Psoas muscle (tissue), 8 donors: Measurements from ENCODE around the gene DCBLD2. TPM values are rescaled to one million over a fixed set of nuclear protein-coding genes. Genes with fewer than 3 reads are reported as not detected.

ENCODE experiments used
- ATAC-seq, 4 donors: fragments of 200-7000 bp; cut with Tn5 transposase; one replicate each; pipeline ENCODE4 v1.9.1; 2020; ENCODE audit warnings: moderate library complexity in 3 of 4, mild to moderate bottlenecking in 2 of 4
- DNase-seq, 2 donors: peaks; one replicate each; pipeline ENCODE4 v3.0.0-alpha.2; 2020
- H3K27ac ChIP-seq: fragments of 200-600 bp; one replicate; pipeline ENCODE4 v1.8.0; 2022
- H3K27me3 ChIP-seq, 3 donors: fragments of 200-600 bp in 1 of 3; one replicate each; pipeline versions ENCODE4 v1.6.1 to v1.8.0; 2013 to 2022; ENCODE audit warnings: low read length in 2 of 3, mild to moderate bottlenecking in 2 of 3, moderate library complexity in 1 of 3; ENCODE audit not compliant: insufficient read depth in 3 of 3
- H3K36me3 ChIP-seq, 2 donors: fragments of 200-600 bp in 1 of 2; one replicate each; pipeline versions ENCODE4 v1.6.1 to v1.8.0; 2013 to 2022; ENCODE audit warnings: low read depth in 1 of 2, mild to moderate bottlenecking in 1 of 2, moderate library complexity in 1 of 2; ENCODE audit not compliant: insufficient read depth in 1 of 2
- H3K4me1 ChIP-seq: fragments of 200-600 bp; one replicate; pipeline ENCODE4 v1.8.0; 2022
- H3K4me3 ChIP-seq: fragments of 200-600 bp; one replicate; pipeline ENCODE4 v1.8.0; 2022; ENCODE audit warnings: mild to moderate bottlenecking
- H3K9me3 ChIP-seq: fragments of 200-600 bp; one replicate; pipeline ENCODE4 v1.8.0; 2022
- WGBS, 3 donors: extraction: QIAGEN DNeasy Blood & Tissue Kit; methylation state at CpG; one replicate each; pipeline versions ENCODE4 v1.1.6 to v1.1.7; 2013; 5-methylcytosine and 5-hydroxymethylcytosine counted together
- intact Hi-C, 2 donors: fragments of 100-400 bp; cut with DNase I; formaldehyde crosslinking; loops; one replicate each; pipeline versions ENCODE4 v1.11.0 to v1.14.2; 2022
- polyA plus RNA-seq, 3 donors: library from polyadenylated mRNA; stranded (reverse); fragments of 200-250 nt; gene quantifications; one replicate each; pipeline ENCODE4 v1.2.3, GENCODE V29; 2013
- total RNA-seq, 4 donors: library from RNA; stranded (reverse); fragmentation: NEBNext Ultra II Directional in 2 of 4; extraction: Animal tissue kit (Norgen Biotek cat#: 25700) in 2 of 4; gene quantifications; one replicate each; pipeline versions ENCODE4 v1.2.1 to v1.2.4, GENCODE V29; 2021 to 2023
- TF ChIP-seq, protein P1 (sequence below): fragments of 200-600 bp; IDR thresholded peaks from one replicate; pipeline ENCODE4 v1.8.0; 2022; ENCODE audit warnings: antibody characterized with exemption
- donor health status: healthy with polysubstance abuse.
- donor health status: DM: no; HTN: no; CAD: no; lungs with moderate emphysema.
- donor health status: Bipolar disorder and iron deficiency.
- donor health status: healthy.
- donor health status: DM: yes; HTN: yes; CAD: no.
- donor health status: DM: no; HTN: no; CAD: no.
- donor health status: DM: no; HTN: no; CAD: no.
- donor health status: DM: yes; HTN: yes; CAD: no.

DCBLD2 gene
- total and polyA plus RNA-seq, 7 donors: 2.9 to 13.9 (median 5.3) TPM

DNA sequence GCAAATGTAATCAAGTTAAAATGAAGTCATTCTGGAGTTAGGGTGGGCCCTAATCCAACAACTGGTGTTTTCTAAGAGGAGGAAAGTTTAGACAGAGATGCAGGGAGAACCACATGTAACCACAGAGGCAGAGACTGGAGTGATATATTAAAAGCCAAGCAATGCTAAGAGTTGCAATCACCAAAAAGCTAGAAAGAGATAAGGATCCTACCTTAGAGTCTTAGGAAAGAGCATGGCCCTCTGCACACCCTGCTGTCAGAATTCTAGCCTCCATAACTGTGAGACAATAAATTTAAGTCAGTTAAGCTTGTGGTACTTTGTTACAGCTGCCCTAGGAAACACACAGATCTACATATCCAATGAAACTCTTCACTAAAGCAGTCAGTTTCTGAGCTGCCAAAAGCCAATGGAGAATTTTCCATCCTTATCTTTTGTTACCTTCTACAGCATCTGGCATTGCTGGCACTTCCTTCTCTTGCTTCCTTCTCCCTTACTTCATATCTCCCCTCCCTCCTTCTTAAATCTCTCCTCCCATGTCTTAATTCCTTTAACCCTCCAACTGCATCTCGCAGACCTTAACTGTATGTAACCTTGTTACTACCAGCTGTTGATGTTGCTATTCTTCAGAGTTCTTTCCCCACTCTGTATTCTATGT is 11.2 kb downstream of the DCBLD2 start:
- Histone ChIP-seq H3K4me3 (no peak overlapping the region), H3K36me3 (no peaks in the 10 kb centered on the region), H3K27me3 (no peaks in the 10 kb centered on the region), H3K9me3 (no peaks in the 10 kb centered on the region), H3K27ac (no peak overlapping the region), H3K4me1 (peaks cover 24% of the 10 kb centered on the region)
- ATAC-seq (no peak), DNase-seq (no peak)
- intact Hi-C loops: loop anchor here in 1 of 2 donors (10.0 kb wide), 1 partner anchor 296 kb away; the partner anchor contains the start of gene CPOX
- TF ChIP-seq, protein P1, sequence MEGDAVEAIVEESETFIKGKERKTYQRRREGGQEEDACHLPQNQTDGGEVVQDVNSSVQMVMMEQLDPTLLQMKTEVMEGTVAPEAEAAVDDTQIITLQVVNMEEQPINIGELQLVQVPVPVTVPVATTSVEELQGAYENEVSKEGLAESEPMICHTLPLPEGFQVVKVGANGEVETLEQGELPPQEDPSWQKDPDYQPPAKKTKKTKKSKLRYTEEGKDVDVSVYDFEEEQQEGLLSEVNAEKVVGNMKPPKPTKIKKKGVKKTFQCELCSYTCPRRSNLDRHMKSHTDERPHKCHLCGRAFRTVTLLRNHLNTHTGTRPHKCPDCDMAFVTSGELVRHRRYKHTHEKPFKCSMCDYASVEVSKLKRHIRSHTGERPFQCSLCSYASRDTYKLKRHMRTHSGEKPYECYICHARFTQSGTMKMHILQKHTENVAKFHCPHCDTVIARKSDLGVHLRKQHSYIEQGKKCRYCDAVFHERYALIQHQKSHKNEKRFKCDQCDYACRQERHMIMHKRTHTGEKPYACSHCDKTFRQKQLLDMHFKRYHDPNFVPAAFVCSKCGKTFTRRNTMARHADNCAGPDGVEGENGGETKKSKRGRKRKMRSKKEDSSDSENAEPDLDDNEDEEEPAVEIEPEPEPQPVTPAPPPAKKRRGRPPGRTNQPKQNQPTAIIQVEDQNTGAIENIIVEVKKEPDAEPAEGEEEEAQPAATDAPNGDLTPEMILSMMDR: no peak
- WGBS, 3 donors: 87 to 88% (median 87%) methylated on average over 1 of the region's 1 CpG

DNA sequence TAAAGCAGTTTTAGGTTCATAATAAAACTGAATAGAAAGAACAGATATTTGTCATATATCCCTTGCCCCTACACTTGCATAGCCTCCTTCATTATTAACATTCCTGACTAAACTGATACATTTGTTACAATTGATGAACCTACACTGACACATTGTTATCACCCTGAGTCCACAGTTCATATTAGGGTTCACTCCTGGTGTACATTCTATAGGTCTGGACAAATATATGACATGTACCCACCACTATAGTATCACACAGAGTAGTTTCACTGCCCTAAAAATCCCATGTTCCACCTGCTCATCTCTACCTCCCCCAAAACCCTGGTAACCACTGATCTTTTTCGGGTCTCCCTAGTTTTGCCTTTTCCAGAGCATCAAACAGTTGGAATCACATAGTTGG is 13.8 kb downstream of the DCBLD2 start:
- Histone ChIP-seq H3K27me3 (no peaks in the 10 kb centered on the region), H3K4me1 (peaks cover 29% of the 10 kb centered on the region), H3K36me3 (no peaks in the 10 kb centered on the region), H3K4me3 (no peak overlapping the region), H3K9me3 (no peaks in the 10 kb centered on the region), H3K27ac (no peak overlapping the region)
- intact Hi-C loops: no loop called here
- 97 to 100% (median 98%) methylated on average over 1 of the region's 1 CpG for WGBS, 3 donors
- DNase-seq (no peak), ATAC-seq (no peak)
- TF ChIP-seq, protein P1: no peak

DNA sequence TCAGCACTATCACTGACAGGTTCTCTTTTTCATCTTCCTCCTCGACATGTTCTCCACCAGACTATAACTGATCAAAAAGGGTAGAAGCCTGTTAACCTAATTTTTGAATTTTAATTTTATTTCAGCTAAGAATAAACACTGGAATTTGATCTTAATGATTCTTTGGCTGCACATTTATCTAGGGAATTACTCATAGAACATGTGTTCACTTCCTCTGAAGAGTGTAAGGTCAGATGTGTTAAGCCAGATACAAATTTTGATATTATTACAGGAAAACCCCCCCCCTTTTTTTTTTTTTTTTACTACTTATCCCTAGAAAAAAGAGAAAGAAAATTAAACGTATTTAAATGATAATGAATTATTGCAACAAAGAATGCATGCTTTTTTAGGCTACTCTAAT is 15.0 kb downstream of the DCBLD2 start:
- H3K27ac ChIP-seq: no peak overlapping the region
- no peak overlapping the region for H3K4me3 ChIP-seq
- no peak for ATAC-seq
- H3K27me3 ChIP-seq: no peaks in the 10 kb centered on the region
- WGBS, 3 donors: 55 to 71% (median 67%) methylated on average over 2 of the region's 2 CpGs
- H3K4me1 ChIP-seq: peaks cover 21% of the 10 kb centered on the region
- H3K36me3 ChIP-seq: no peaks in the 10 kb centered on the region
- no peaks in the 10 kb centered on the region for H3K9me3 ChIP-seq
- TF ChIP-seq, protein P1: no peak
- DNase-seq: no peak
- intact Hi-C loops: no loop called here

DNA sequence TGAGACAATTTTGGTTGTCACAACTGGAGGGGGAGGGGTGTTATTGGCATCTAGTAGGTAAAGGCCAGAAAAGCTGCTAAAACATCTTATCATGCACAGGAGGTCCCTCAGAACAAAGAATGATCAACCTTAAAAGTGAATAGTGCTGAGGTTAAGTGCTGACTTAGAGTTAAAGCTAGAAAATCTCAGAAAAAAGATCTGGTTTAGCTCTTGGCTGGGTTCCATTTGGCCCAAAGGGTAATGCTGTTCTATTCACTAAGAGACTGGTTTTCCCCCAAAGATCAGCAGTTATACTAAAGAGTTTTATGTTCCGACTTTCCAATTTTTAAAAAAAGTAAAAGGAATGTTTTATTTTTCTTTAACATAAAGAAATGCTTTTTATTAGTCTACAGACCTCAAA is 15.6 kb downstream of the DCBLD2 start:
- 63 to 78% (median 71%) methylated on average over 1 of the region's 1 CpG for WGBS, 3 donors
- H3K4me3 ChIP-seq: no peak overlapping the region
- TF ChIP-seq, protein P1: no peak
- no peaks in the 10 kb centered on the region for H3K36me3 ChIP-seq
- intact Hi-C loops: no loop called here
- no peaks in the 10 kb centered on the region for H3K9me3 ChIP-seq
- no peak for DNase-seq
- no peak overlapping the region for H3K27ac ChIP-seq
- no peak for ATAC-seq
- H3K4me1 ChIP-seq: peaks cover 17% of the 10 kb centered on the region
- no peaks in the 10 kb centered on the region for H3K27me3 ChIP-seq
